IMR-90 (cell line): Measurements from ENCODE around the gene SKAP1. TPM values are rescaled to one million over a fixed set of nuclear protein-coding genes. Genes with fewer than 3 reads are reported as not detected.
A peak's percentile ranks its signal among the peaks of the same experiment; 100 is the strongest.

Source experiments
- ATAC-seq: fragments of 200-7000 bp; cut with Tn5 transposase; 2 replicates; pipeline ENCODE4 v1.9.1; 2020; ENCODE audit warnings: low read depth, mild to moderate bottlenecking, moderate library complexity
- BruUV-seq: library from RNA; stranded (reverse); fragments of 400-500 nt; replicated peaks from 2 replicates; lab custom pipeline; 2021; lab: Mats Ljungman, UMichigan
- CTCF ChIA-PET: fragments of 300-600 bp; formaldehyde crosslinking; extraction: SDS; loops from one replicate; lab custom pipeline; 2021; ENCODE audit warnings: antibody characterized with exemption; lab: Yijun Ruan, JAX
- POLR2A ChIA-PET: fragments of 300-600 bp; sonication (Branson Sonifier 250); formaldehyde crosslinking; loops from one replicate; lab custom pipeline; 2022; ENCODE audit warnings: antibody characterized with exemption; ENCODE audit not compliant: unreplicated experiment; lab: Charles Lee
- DNase-seq: peaks from one replicate; pipeline ENCODE4 v3.0.0; 2013
- H2AFZ ChIP-seq: replicated peaks from 2 replicates; pipeline ENCODE3; 2013; ENCODE audit warnings: low read length, mild to moderate bottlenecking; ENCODE audit not compliant: poor library complexity
- H2AK5ac ChIP-seq: 2 replicates; pipeline ENCODE4 v1.6.1; 2013; ENCODE audit warnings: low read depth, low read length, inconsistent platforms
- H2AK9ac ChIP-seq: replicated peaks from 2 replicates; pipeline ENCODE3; 2013; ENCODE audit warnings: mild to moderate bottlenecking, low read depth, low read length, moderate library complexity; ENCODE audit not compliant: poor library complexity
- H2BK120ac ChIP-seq: 2 replicates; pipeline ENCODE4 v1.6.1; 2013; ENCODE audit warnings: low read depth, low read length, inconsistent platforms
- H2BK15ac ChIP-seq: 3 replicates; pipeline ENCODE4 v1.6.1; 2013; ENCODE audit warnings: low read depth, low read length, inconsistent platforms
- H2BK20ac ChIP-seq: 2 replicates; pipeline ENCODE4 v1.6.1; 2013; ENCODE audit warnings: low read depth, mild to moderate bottlenecking, inconsistent platforms, low read length, moderate library complexity
- H2BK5ac ChIP-seq: 2 replicates; pipeline ENCODE4 v1.6.1; 2013; ENCODE audit warnings: mild to moderate bottlenecking, low read depth, low read length, inconsistent platforms; ENCODE audit not compliant: poor library complexity, severe bottlenecking
- H3K14ac ChIP-seq: replicated peaks from 2 replicates; pipeline ENCODE4 v1.6.1; 2013; ENCODE audit warnings: low read depth, low read length, inconsistent platforms
- H3K18ac ChIP-seq: 2 replicates; pipeline ENCODE4 v1.6.1; 2013; ENCODE audit warnings: low read depth, low read length, control low read depth
- H3K23ac ChIP-seq: 2 replicates; pipeline ENCODE4 v1.6.1; 2013; ENCODE audit warnings: low read depth, low read length, inconsistent platforms
- H3K27ac ChIP-seq: 2 replicates; pipeline ENCODE4 v1.5.1; 2013; ENCODE audit warnings: mild to moderate bottlenecking, control low read depth, low read length; ENCODE audit not compliant: insufficient read depth
- H3K27me3 ChIP-seq: 2 replicates; pipeline ENCODE4 v1.6.1; 2013; ENCODE audit warnings: low read length; ENCODE audit not compliant: control insufficient read depth, insufficient read depth
- H3K36me3 ChIP-seq: 2 replicates; pipeline ENCODE4 v1.6.1; 2013; ENCODE audit warnings: low read length, mixed read lengths; ENCODE audit not compliant: control insufficient read depth, insufficient read depth
- H3K4ac ChIP-seq: 2 replicates; pipeline ENCODE4 v1.6.1; 2013; ENCODE audit warnings: low read depth, low read length, inconsistent platforms
- H3K4me1 ChIP-seq: 2 replicates; pipeline ENCODE4 v1.6.1; 2013; ENCODE audit warnings: low read length, mixed read lengths; ENCODE audit not compliant: control insufficient read depth, insufficient read depth
- H3K4me2 ChIP-seq: 2 replicates; pipeline ENCODE4 v1.6.1; 2013; ENCODE audit warnings: low read depth, mild to moderate bottlenecking, control low read depth, low read length, moderate library complexity
- H3K4me3 ChIP-seq: 2 replicates; pipeline ENCODE4 v1.5.1; 2013; ENCODE audit warnings: low read depth, mild to moderate bottlenecking, control low read depth, low read length, moderate library complexity; ENCODE audit not compliant: insufficient read depth
- H3K56ac ChIP-seq: 2 replicates; pipeline ENCODE4 v1.6.1; 2013; ENCODE audit warnings: low read length, inconsistent platforms; ENCODE audit not compliant: insufficient read depth; ENCODE audit errors: extremely low read depth
- H3K79me1 ChIP-seq, 2 experiments: 2 replicates each; pipeline ENCODE4 v1.6.1; 2013; ENCODE audit warnings: low read length in 2 of 2, inconsistent platforms in 1 of 2, low read depth in 1 of 2
- H3K9ac ChIP-seq: 2 replicates; pipeline ENCODE4 v1.6.1; 2013; ENCODE audit warnings: low read depth, low read length, control low read depth
- H3K9me1 ChIP-seq: 2 replicates; pipeline ENCODE4 v1.6.1; 2013; ENCODE audit warnings: low read length, inconsistent platforms; ENCODE audit not compliant: insufficient read depth
- H3K9me3 ChIP-seq: 2 replicates; pipeline ENCODE4 v1.6.1; 2013; ENCODE audit warnings: low read length; ENCODE audit not compliant: control insufficient read depth, insufficient read depth
- H4K20me1 ChIP-seq: 2 replicates; pipeline ENCODE4 v1.6.1; 2013; ENCODE audit warnings: low read length, inconsistent platforms; ENCODE audit not compliant: insufficient read depth
- H4K5ac ChIP-seq: 2 replicates; pipeline ENCODE4 v1.6.1; 2013; ENCODE audit warnings: mild to moderate bottlenecking, low read depth, low read length, control low read depth
- H4K8ac ChIP-seq, 2 experiments: 2 replicates each; pipeline ENCODE4 v1.6.1; 2013; ENCODE audit warnings: low read depth in 2 of 2, low read length in 2 of 2, control low read depth in 1 of 2, inconsistent platforms in 1 of 2
- H4K91ac ChIP-seq: 2 replicates; pipeline ENCODE4 v1.6.1; 2013; ENCODE audit warnings: low read depth, low read length, inconsistent platforms; ENCODE audit not compliant: insufficient read depth
- MXI1 ChIP-seq: IDR thresholded peaks from 2 replicates; pipeline ENCODE4 v1.6.1; 2012; ENCODE audit warnings: low read depth, mild to moderate bottlenecking, low read length, moderate library complexity, borderline replicate concordance
- POLR2A ChIP-seq: IDR thresholded peaks from 2 replicates; pipeline ENCODE4 v1.6.1; 2012; ENCODE audit warnings: mild to moderate bottlenecking, low read depth, low read length
- WGBS, 2 experiments: methylation state at CpG; one replicate each; pipeline versions ENCODE4 v1.1.5 to v1.1.7; 2013; ENCODE audit warnings: missing lambda C conversion rate in 2 of 2; ENCODE audit not compliant: insufficient read length in 1 of 2; ENCODE audit errors: extremely low coverage in 2 of 2; 5-methylcytosine and 5-hydroxymethylcytosine counted together
- dilution Hi-C: fragments of 300-500 bp; cut with HindIII; formaldehyde crosslinking; loops from one replicate; pipeline ENCODE4 v1.14.3; 2018; ENCODE audit warnings: low sequenced_read_pairs; ENCODE audit not compliant: unreplicated experiment
- in situ Hi-C: fragments of 300-500 bp; cut with MboI; formaldehyde crosslinking; loops from 3 replicates; pipeline ENCODE4 v1.14.3; 2019; ENCODE audit warnings: low sequenced_read_pairs, inconsistent platforms, mixed read lengths
- intact Hi-C: fragments of 100-400 bp; cut with micrococcal nuclease; formaldehyde crosslinking; loops from 2 replicates; pipeline ENCODE4 v1.10.0; 2022
- polyA plus RNA-seq, 3 experiments: library from polyadenylated mRNA; depleted of rRNA; stranded (reverse); fragments of >200 nt; gene quantifications; 2 replicates each; pipeline ENCODE4 v1.2.3, GENCODE V29; 2012; ENCODE audit warnings: low replicate concordance in 1 of 3
- total RNA-seq: library from RNA; depleted of rRNA; stranded (reverse); fragments of >200 nt; gene quantifications from 2 replicates; pipeline ENCODE4 v1.2.3, GENCODE V29; 2012

The SKAP1 gene
- total and polyA plus RNA-seq, 2 of the 4 experiments (the other 2 are of a cell fraction), result not detected

DNA sequence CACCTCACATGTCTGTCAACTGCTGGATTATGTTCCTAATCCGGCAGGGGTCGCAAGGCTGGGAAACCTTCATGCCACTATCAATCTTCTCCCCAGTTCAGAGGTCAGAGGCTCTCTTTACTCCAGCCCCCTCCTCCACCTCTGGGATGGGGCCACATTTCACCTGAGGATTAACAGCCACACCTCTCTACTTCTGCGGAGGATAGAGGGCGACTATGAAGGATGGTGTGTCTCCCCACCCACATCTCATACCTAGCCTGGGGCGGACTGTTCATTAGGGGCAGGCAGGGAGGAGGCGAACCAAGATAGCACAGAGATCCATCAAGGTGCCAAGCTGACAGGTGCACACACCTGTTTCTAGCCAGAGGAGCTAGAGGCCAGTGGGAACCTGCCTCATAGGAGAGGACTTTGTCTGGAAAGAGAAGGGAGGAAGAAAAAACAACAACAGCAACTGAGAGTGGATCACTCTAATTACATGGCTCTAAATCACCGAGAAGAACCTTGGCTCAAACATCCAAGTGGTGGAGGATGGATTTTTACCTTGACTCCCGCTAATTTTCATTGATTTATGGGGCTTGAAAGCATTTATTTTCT lies 41.9 kb upstream of the SKAP1 start:
- H3K4me3 ChIP-seq, result no peak overlapping the region
- H3K4me2 ChIP-seq, result no peak overlapping the region
- POLR2A ChIA-PET, result no interaction called here
- in situ Hi-C loops (no loop called here), intact Hi-C loops (no loop called here), dilution Hi-C loops (no loop called here)
- peak overlapping the region; percentile 69 for H3K18ac ChIP-seq
- H4K20me1 ChIP-seq, result no peaks in the 10 kb centered on the region
- 51% methylated on average over 3 of the region's 8 CpGs; no CpG with 5 or more reads in 1 of the 2 experiments for WGBS, 2 experiments
- H3K27me3 ChIP-seq, result 0 out of 2 replicates have a peak, but pooled peaks cover 2% of the 10 kb centered on the region
- peak overlapping the region; percentile 97 for H2BK120ac ChIP-seq
- ATAC-seq (no peak), DNase-seq (no peak)
- peak overlapping the region; percentile 37 for H3K56ac ChIP-seq
- H3K79me1 ChIP-seq, result peaks cover 0 to 15% of the 10 kb centered on the region in 2 experiments; a peak in 2 of 4 replicates
- H3K36me3 ChIP-seq, result no peaks in the 10 kb centered on the region
- H3K9me3 ChIP-seq, result no peaks in the 10 kb centered on the region
- H3K4me1 ChIP-seq, result peaks cover 9% of the 10 kb centered on the region
- H4K5ac ChIP-seq, result peak overlapping the region; percentile 49
- H2BK20ac ChIP-seq, result peak overlapping the region; percentile 95
- H2AK5ac ChIP-seq, result peak overlapping the region; percentile 93
- peak overlapping the region; percentile 95 for H3K4ac ChIP-seq
- peaks cover 17% of the 10 kb centered on the region for H3K9me1 ChIP-seq
- peak overlapping the region; percentile 44 to 94 for H4K8ac ChIP-seq
- peak overlapping the region; percentile 90 for H3K14ac ChIP-seq
- H2BK15ac ChIP-seq, result peak overlapping the region; percentile 54
- peak; percentile 17; the same call in 1 of the 2 replicates for TF ChIP-seq POLR2A
- TF ChIP-seq MXI1, result no peak
- H3K27ac ChIP-seq, result peak overlapping the region; percentile 30; the same call in 1 of the 2 replicates
- peak overlapping the region; percentile 14; the same call in 1 of the 2 replicates for H3K9ac ChIP-seq
- H4K91ac ChIP-seq, result peak overlapping the region; percentile 87
- CTCF ChIA-PET, result interaction anchor here (1.2 to 1.5 kb wide), 2 partner anchors 10 to 69 kb away, joined by 3 to 5 read pairs; no protein-coding TSS in a partner anchor
- H3K23ac ChIP-seq, result peak overlapping the region; percentile 98
- peak overlapping the region; percentile 94 for H2BK5ac ChIP-seq
- no TSS peak for BruUV-seq
- H2AK9ac ChIP-seq, result peak overlapping the region; percentile 92
- H2AFZ ChIP-seq, result peak overlapping the region; percentile 90
